PC-9 (cell line): Measurements from ENCODE around the gene NLK.

Experiments
- CTCF ChIP-seq: fragments of 200-600 bp; sonication (generic); conservative IDR thresholded peaks from 2 replicates; pipeline ENCODE4 v1.6.1; 2017; ENCODE audit warnings: mixed run types, antibody characterized with exemption, mild to moderate bottlenecking, moderate library complexity
- EZH2 ChIP-seq: fragments of 200-600 bp; sonication (generic); IDR thresholded peaks from 2 replicates; pipeline ENCODE4 v1.8.0; 2017; ENCODE audit warnings: antibody characterized with exemption, low read depth

GRCh38 chr17:28151001-28151400, 108.5 kb downstream of the NLK start:
- TF ChIP-seq CTCF (no peak), EZH2 (no peak)
